GM21390 (cell line): Measurements from ENCODE around the gene PRKCA.

ENCODE experiments used
- ATAC-seq: cut with Tn5 transposase; IDR thresholded peaks from one replicate; pipeline ENCODE4 v1.9.1; 2021; ENCODE audit not compliant: unreplicated experiment

The PRKCA gene

DNA sequence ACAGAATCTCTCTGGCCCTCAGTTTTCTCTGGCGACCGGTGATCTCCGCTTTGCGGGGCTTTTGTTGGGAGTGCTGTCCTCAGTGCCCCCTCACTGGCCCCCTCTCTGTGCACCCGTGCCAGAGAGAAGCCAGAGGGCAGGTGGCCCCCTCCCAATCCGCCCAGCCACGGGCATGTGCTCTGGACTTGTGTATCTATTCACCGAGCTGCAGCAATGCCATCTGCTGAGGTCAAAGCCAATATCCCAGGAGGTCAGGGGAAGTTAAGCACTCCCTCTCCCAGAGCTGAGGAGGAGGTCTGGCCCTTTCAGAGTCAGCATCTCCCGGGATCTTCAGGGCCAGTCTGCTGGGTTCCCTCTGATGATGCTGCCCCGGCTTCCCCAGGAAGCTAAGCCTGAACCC lies 537.6 kb downstream of the PRKCA start:
- ATAC-seq, result no peak

- no peak for ATAC-seq
These were observed 538.9 kb downstream of the PRKCA start for GRCh38 chr17:66841328-66841727.

DNA sequence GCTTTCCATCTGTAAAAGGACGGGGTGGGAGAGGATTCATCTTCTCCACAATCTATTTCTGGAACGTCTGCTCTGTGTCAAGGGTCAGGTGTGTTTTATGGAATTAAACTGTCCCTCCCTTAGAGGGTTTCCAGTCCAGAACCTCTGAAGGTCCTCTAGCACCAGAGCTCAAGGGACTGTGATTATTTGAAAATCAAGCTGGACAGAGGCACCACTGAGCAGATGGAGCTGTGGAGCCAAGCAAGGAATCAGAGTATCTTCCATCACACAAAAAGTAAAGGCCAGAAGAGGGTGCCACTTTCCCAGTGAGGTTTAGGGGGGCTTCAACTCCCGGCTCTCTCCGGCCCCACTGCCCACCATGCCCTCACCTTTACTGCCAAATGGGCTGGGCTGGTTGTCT lies 539.3 kb downstream of the PRKCA start:
- no peak for ATAC-seq

DNA sequence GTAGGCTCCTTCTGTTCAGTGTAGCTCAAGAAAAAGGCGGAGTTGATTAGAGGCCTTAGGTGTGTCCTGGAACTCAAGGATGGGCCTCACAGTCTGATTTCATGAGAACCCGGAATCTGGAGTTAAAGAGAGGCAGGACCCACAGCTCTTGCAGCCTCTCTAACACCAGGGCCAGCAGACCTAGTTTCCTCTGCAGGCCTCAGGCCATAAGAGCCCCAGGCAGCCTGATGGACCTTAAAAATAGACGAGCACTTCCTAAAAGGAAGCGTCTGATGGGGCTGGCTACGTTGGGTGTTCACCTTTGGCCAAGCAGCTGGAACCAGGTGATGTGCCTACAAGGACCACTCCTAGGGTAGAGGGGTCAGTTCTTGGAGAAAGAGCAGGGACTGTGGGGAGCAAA lies 540.1 kb downstream of the PRKCA start:
- ATAC-seq, result no peak

- ATAC-seq, result no peak
These were observed 540.5 kb downstream of the PRKCA start for GRCh38 chr17:66842959-66843358.

DNA sequence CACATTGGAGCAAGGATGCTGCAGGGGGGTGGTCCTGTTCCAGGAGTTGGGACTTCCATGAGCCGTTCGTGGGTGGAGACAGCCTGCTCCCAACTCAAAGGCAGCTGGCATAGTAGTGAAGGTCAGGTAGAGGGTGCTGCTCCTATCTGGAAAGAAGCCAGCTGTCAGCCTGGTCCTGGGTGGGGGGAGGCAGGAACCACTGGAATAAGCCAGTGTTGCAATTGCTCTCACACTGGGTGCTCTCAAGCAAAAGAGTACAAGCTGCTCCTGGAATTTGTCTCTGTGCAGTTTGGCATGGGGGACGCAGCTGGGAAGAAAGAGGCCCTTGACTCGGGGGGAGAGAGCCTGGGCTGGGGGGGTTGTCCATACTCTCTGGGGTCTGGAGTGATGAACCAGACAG lies 541.2 kb downstream of the PRKCA start:
- no peak for ATAC-seq

DNA sequence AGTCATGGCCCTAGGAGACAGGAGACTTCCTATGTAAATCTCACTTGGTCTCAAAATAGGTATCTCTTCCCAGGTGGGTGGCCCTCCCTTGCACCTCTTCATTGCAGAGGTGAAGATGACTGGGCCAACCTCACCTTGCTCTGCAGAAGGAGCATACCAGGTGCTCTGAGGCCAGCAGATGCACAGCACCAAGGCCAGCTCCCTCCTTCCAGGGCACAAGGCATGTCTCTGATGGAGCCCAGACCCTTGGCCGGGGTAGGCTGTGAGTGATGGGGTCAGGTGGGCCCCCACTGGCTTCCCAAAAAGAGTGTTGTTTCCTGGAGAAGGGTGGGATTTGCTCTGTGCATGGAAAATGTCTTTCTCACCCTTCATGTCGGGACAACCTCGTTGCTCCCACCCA lies 545.3 kb downstream of the PRKCA start:
- ATAC-seq, result no peak

- ATAC-seq, result no peak
These were observed 546.1 kb downstream of the PRKCA start for GRCh38 chr17:66848496-66848895.

- ATAC-seq, result no peak
These were observed 546.7 kb downstream of the PRKCA start for GRCh38 chr17:66849032-66849655.

DNA sequence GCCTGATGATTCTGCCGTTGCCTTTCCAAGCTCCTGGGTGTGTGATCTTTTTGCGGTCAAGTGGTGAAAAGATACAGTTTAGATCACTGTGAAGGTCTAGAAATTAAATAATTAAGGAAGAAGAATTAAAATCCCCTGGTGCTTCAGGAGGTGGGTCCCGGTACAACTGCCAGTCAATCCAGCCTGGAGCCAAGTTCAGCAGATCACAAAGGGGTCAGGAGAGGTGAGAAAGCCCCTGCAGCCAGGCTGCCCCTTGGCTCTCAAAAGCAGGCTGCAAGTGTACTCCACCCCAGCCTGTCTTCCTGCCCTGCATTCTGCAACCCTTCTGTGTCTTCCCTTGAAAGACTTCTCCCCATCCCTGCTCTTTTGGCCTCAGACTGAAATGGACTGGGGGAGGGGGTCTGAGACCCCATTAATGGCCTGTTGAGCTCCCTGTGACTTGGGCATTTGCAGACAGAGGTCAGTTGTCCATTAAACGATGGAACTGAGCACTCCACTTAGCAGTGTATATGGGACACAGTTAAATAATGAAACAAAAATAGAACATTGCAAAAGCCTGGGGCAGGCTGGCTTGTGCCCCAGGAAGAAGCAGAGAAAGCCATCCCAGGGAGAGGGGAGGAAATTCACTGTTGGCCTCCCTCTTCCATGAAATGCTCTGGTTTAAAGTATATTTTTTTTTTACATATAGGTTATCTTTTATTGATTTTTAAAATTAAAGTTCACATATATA lies 547.6 kb downstream of the PRKCA start:
- no peak for ATAC-seq

GRCh38 chr17:66850692-66851091 lies 548.3 kb downstream of the PRKCA start:
- ATAC-seq, result no peak

GRCh38 chr17:66855204-66855603 lies 552.8 kb downstream of the PRKCA start:
- ATAC-seq, result no peak

GRCh38 chr17:66858226-66859083 lies 556.0 kb downstream of the PRKCA start:
- ATAC-seq, result no peak

DNA sequence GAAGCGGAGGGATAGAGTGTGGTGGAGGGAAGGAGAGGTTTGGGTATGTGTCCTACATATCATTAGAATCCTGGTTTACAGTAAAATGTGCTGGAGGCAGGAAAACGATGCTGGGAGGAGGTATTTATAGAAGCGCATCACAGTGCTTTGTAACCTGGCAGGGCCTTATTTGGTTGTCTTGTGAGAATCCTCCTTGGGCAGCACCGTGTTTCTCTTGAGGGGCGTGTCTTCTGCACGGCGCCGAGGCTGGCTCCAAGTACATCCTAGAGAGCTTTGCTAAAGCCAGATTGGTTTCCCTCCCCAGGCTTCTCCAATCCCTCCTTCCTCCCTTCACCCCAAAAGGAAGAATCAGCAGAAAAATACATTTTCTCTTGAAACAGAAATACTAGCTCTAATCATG lies 556.9 kb downstream of the PRKCA start:
- ATAC-seq, result no peak

GRCh38 chr17:66860204-66860603 lies 557.8 kb downstream of the PRKCA start:
- ATAC-seq, result no peak
